IMR-90 (cell line): ENCODE data around the gene KCNJ10. TPM values are rescaled to one million over a fixed set of nuclear protein-coding genes. Genes with fewer than 3 reads are reported as not detected.

Experiments
- ATAC-seq: fragments of 200-7000 bp; cut with Tn5 transposase; 2 replicates; pipeline ENCODE4 v1.9.1; 2020; ENCODE audit warnings: low read depth, mild to moderate bottlenecking, moderate library complexity
- BruUV-seq: library from RNA; stranded (reverse); fragments of 400-500 nt; replicated peaks from 2 replicates; lab custom pipeline; 2021; lab: Mats Ljungman, UMichigan
- CTCF ChIA-PET: fragments of 300-600 bp; formaldehyde crosslinking; extraction: SDS; loops from one replicate; lab custom pipeline; 2021; ENCODE audit warnings: antibody characterized with exemption; lab: Yijun Ruan, JAX
- POLR2A ChIA-PET: fragments of 300-600 bp; sonication (Branson Sonifier 250); formaldehyde crosslinking; loops from one replicate; lab custom pipeline; 2022; ENCODE audit warnings: antibody characterized with exemption; ENCODE audit not compliant: unreplicated experiment; lab: Charles Lee
- DNase-seq: peaks from one replicate; pipeline ENCODE4 v3.0.0; 2013
- H2AFZ ChIP-seq: replicated peaks from 2 replicates; pipeline ENCODE3; 2013; ENCODE audit warnings: low read length, mild to moderate bottlenecking; ENCODE audit not compliant: poor library complexity
- H2AK5ac ChIP-seq: 2 replicates; pipeline ENCODE4 v1.6.1; 2013; ENCODE audit warnings: low read depth, low read length, inconsistent platforms
- H2AK9ac ChIP-seq: replicated peaks from 2 replicates; pipeline ENCODE3; 2013; ENCODE audit warnings: mild to moderate bottlenecking, low read depth, low read length, moderate library complexity; ENCODE audit not compliant: poor library complexity
- H2BK120ac ChIP-seq: 2 replicates; pipeline ENCODE4 v1.6.1; 2013; ENCODE audit warnings: low read depth, low read length, inconsistent platforms
- H2BK15ac ChIP-seq: 3 replicates; pipeline ENCODE4 v1.6.1; 2013; ENCODE audit warnings: low read depth, low read length, inconsistent platforms
- H2BK20ac ChIP-seq: 2 replicates; pipeline ENCODE4 v1.6.1; 2013; ENCODE audit warnings: low read depth, mild to moderate bottlenecking, inconsistent platforms, low read length, moderate library complexity
- H2BK5ac ChIP-seq: 2 replicates; pipeline ENCODE4 v1.6.1; 2013; ENCODE audit warnings: mild to moderate bottlenecking, low read depth, low read length, inconsistent platforms; ENCODE audit not compliant: poor library complexity, severe bottlenecking
- H3K14ac ChIP-seq: replicated peaks from 2 replicates; pipeline ENCODE4 v1.6.1; 2013; ENCODE audit warnings: low read depth, low read length, inconsistent platforms
- H3K18ac ChIP-seq: 2 replicates; pipeline ENCODE4 v1.6.1; 2013; ENCODE audit warnings: low read depth, low read length, control low read depth
- H3K23ac ChIP-seq: 2 replicates; pipeline ENCODE4 v1.6.1; 2013; ENCODE audit warnings: low read depth, low read length, inconsistent platforms
- H3K27ac ChIP-seq: 2 replicates; pipeline ENCODE4 v1.5.1; 2013; ENCODE audit warnings: mild to moderate bottlenecking, control low read depth, low read length; ENCODE audit not compliant: insufficient read depth
- H3K27me3 ChIP-seq: 2 replicates; pipeline ENCODE4 v1.6.1; 2013; ENCODE audit warnings: low read length; ENCODE audit not compliant: control insufficient read depth, insufficient read depth
- H3K36me3 ChIP-seq: 2 replicates; pipeline ENCODE4 v1.6.1; 2013; ENCODE audit warnings: low read length, mixed read lengths; ENCODE audit not compliant: control insufficient read depth, insufficient read depth
- H3K4ac ChIP-seq: 2 replicates; pipeline ENCODE4 v1.6.1; 2013; ENCODE audit warnings: low read depth, low read length, inconsistent platforms
- H3K4me1 ChIP-seq: 2 replicates; pipeline ENCODE4 v1.6.1; 2013; ENCODE audit warnings: low read length, mixed read lengths; ENCODE audit not compliant: control insufficient read depth, insufficient read depth
- H3K4me2 ChIP-seq: 2 replicates; pipeline ENCODE4 v1.6.1; 2013; ENCODE audit warnings: low read depth, mild to moderate bottlenecking, control low read depth, low read length, moderate library complexity
- H3K4me3 ChIP-seq: 2 replicates; pipeline ENCODE4 v1.5.1; 2013; ENCODE audit warnings: low read depth, mild to moderate bottlenecking, control low read depth, low read length, moderate library complexity; ENCODE audit not compliant: insufficient read depth
- H3K56ac ChIP-seq: 2 replicates; pipeline ENCODE4 v1.6.1; 2013; ENCODE audit warnings: low read length, inconsistent platforms; ENCODE audit not compliant: insufficient read depth; ENCODE audit errors: extremely low read depth
- H3K79me1 ChIP-seq, 2 experiments: 2 replicates each; pipeline ENCODE4 v1.6.1; 2013; ENCODE audit warnings: low read length in 2 of 2, inconsistent platforms in 1 of 2, low read depth in 1 of 2
- H3K9ac ChIP-seq: 2 replicates; pipeline ENCODE4 v1.6.1; 2013; ENCODE audit warnings: low read depth, low read length, control low read depth
- H3K9me1 ChIP-seq: 2 replicates; pipeline ENCODE4 v1.6.1; 2013; ENCODE audit warnings: low read length, inconsistent platforms; ENCODE audit not compliant: insufficient read depth
- H3K9me3 ChIP-seq: 2 replicates; pipeline ENCODE4 v1.6.1; 2013; ENCODE audit warnings: low read length; ENCODE audit not compliant: control insufficient read depth, insufficient read depth
- H4K20me1 ChIP-seq: 2 replicates; pipeline ENCODE4 v1.6.1; 2013; ENCODE audit warnings: low read length, inconsistent platforms; ENCODE audit not compliant: insufficient read depth
- H4K5ac ChIP-seq: 2 replicates; pipeline ENCODE4 v1.6.1; 2013; ENCODE audit warnings: mild to moderate bottlenecking, low read depth, low read length, control low read depth
- H4K8ac ChIP-seq, 2 experiments: 2 replicates each; pipeline ENCODE4 v1.6.1; 2013; ENCODE audit warnings: low read depth in 2 of 2, low read length in 2 of 2, control low read depth in 1 of 2, inconsistent platforms in 1 of 2
- H4K91ac ChIP-seq: 2 replicates; pipeline ENCODE4 v1.6.1; 2013; ENCODE audit warnings: low read depth, low read length, inconsistent platforms; ENCODE audit not compliant: insufficient read depth
- BHLHE40 ChIP-seq: fragments of 150-350 bp; IDR thresholded peaks from 2 replicates; pipeline ENCODE4 v1.6.1; 2016; ENCODE audit warnings: mild to moderate bottlenecking, low read depth, low read length
- CEBPB ChIP-seq: IDR thresholded peaks from 2 replicates; pipeline ENCODE4 v1.6.1; 2012; ENCODE audit warnings: low read depth, low read length, improper control_type of control experiment
- CHD1 ChIP-seq: IDR thresholded peaks from 2 replicates; pipeline ENCODE4 v1.6.1; 2012; ENCODE audit warnings: low read depth, low read length, improper control_type of control experiment
- FOS ChIP-seq: fragments of 150-350 bp; IDR thresholded peaks from 2 replicates; pipeline ENCODE4 v1.6.1; 2016; ENCODE audit warnings: low read depth, low read length
- MAFK ChIP-seq: IDR thresholded peaks from 2 replicates; pipeline ENCODE4 v1.6.1; 2012; ENCODE audit warnings: low read depth, low read length, improper control_type of control experiment
- MAZ ChIP-seq: IDR thresholded peaks from 2 replicates; pipeline ENCODE4 v1.6.1; 2012; ENCODE audit warnings: low read depth, mild to moderate bottlenecking, low read length, improper control_type of control experiment, moderate library complexity, borderline replicate concordance
- MXI1 ChIP-seq: IDR thresholded peaks from 2 replicates; pipeline ENCODE4 v1.6.1; 2012; ENCODE audit warnings: low read depth, mild to moderate bottlenecking, low read length, moderate library complexity, borderline replicate concordance
- NFE2L2 ChIP-seq: fragments of 150-350 bp; IDR thresholded peaks from 2 replicates; pipeline ENCODE4 v1.6.1; 2016; ENCODE audit warnings: low read depth, mild to moderate bottlenecking, low read length
- POLR2A ChIP-seq: IDR thresholded peaks from 2 replicates; pipeline ENCODE4 v1.6.1; 2012; ENCODE audit warnings: mild to moderate bottlenecking, low read depth, low read length
- RAD21 ChIP-seq: IDR thresholded peaks from 2 replicates; pipeline ENCODE4 v1.6.1; 2012; ENCODE audit warnings: low read length, improper control_type of control experiment
- RCOR1 ChIP-seq: IDR thresholded peaks from 2 replicates; pipeline ENCODE4 v1.6.1; 2012; ENCODE audit warnings: mild to moderate bottlenecking, low read length, improper control_type of control experiment; ENCODE audit not compliant: insufficient replicate concordance
- RFX5 ChIP-seq: IDR thresholded peaks from 2 replicates; pipeline ENCODE4 v1.8.0; 2012; ENCODE audit warnings: low read depth, mild to moderate bottlenecking, low read length, moderate library complexity
- WGBS, 2 experiments: methylation state at CpG; one replicate each; pipeline versions ENCODE4 v1.1.5 to v1.1.7; 2013; ENCODE audit warnings: missing lambda C conversion rate in 2 of 2; ENCODE audit not compliant: insufficient read length in 1 of 2; ENCODE audit errors: extremely low coverage in 2 of 2; 5-methylcytosine and 5-hydroxymethylcytosine counted together
- dilution Hi-C: fragments of 300-500 bp; cut with HindIII; formaldehyde crosslinking; loops from one replicate; pipeline ENCODE4 v1.14.3; 2018; ENCODE audit warnings: low sequenced_read_pairs; ENCODE audit not compliant: unreplicated experiment
- in situ Hi-C: fragments of 300-500 bp; cut with MboI; formaldehyde crosslinking; loops from 3 replicates; pipeline ENCODE4 v1.14.3; 2019; ENCODE audit warnings: low sequenced_read_pairs, inconsistent platforms, mixed read lengths
- intact Hi-C: fragments of 100-400 bp; cut with micrococcal nuclease; formaldehyde crosslinking; loops from 2 replicates; pipeline ENCODE4 v1.10.0; 2022
- polyA plus RNA-seq, 3 experiments: library from polyadenylated mRNA; depleted of rRNA; stranded (reverse); fragments of >200 nt; gene quantifications; 2 replicates each; pipeline ENCODE4 v1.2.3, GENCODE V29; 2012; ENCODE audit warnings: low replicate concordance in 1 of 3
- total RNA-seq: library from RNA; depleted of rRNA; stranded (reverse); fragments of >200 nt; gene quantifications from 2 replicates; pipeline ENCODE4 v1.2.3, GENCODE V29; 2012
- TF ChIP-seq, protein P1 (sequence below): fragments of 150-350 bp; IDR thresholded peaks from 2 replicates; pipeline ENCODE4 v1.6.1; 2016; ENCODE audit warnings: low read depth, mild to moderate bottlenecking, low read length, moderate library complexity, borderline replicate concordance
- TF ChIP-seq, protein P2 (sequence below): fragments of 150-350 bp; IDR thresholded peaks from 2 replicates; pipeline ENCODE4 v1.6.1; 2017; ENCODE audit warnings: mild to moderate bottlenecking, antibody characterized with exemption, low read length, low read depth
- TF ChIP-seq, protein P3 (sequence below): conservative IDR thresholded peaks from 2 replicates; pipeline ENCODE4 v1.5.1; 2012; ENCODE audit warnings: mild to moderate bottlenecking, low read depth, low read length, improper control_type of control experiment

The KCNJ10 gene
- total and polyA plus RNA-seq, 2 of the 4 experiments (the other 2 are of a cell fraction) = not detected

DNA sequence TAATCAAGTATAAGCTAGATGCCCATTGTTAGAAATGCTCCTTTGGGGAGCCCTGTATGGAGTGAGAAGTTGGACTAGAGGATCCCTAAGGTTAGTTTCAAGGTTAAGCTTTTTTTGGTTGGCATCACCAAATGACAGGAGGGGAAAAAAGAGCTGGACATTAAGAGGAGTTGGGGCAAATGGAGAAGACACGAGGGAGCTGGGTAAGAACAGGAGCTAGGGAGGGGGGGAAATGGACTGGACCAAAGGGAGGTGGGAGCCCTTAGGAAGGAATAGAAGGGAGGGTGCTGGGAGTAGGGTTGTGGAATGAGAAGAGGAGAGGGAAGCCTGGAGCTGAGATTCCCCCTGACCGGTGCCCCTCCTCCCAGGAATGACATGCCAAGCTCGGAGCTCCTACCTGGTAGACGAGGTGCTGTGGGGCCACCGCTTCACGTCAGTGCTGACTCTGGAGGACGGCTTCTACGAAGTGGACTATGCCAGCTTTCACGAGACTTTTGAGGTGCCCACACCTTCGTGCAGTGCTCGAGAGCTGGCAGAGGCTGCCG, 17.2 kb upstream of the KCNJ10 start:
- in situ Hi-C loops = no loop called here
- no peak overlapping the region for H2BK15ac ChIP-seq
- H2BK5ac ChIP-seq = no peak overlapping the region
- POLR2A ChIA-PET = interaction anchor here (0.6 kb wide), 1 partner anchor 164 kb away, joined by 3 read pairs; no protein-coding TSS in a partner anchor
- H2AK5ac ChIP-seq = no peak overlapping the region
- no peaks in the 10 kb centered on the region for H3K79me1 ChIP-seq
- H2BK120ac ChIP-seq = no peak overlapping the region
- no peak for TF ChIP-seq CEBPB
- TF ChIP-seq CHD1 = no peak
- no peak for TF ChIP-seq RFX5
- no peak for TF ChIP-seq MAZ
- TF ChIP-seq, protein P1, sequence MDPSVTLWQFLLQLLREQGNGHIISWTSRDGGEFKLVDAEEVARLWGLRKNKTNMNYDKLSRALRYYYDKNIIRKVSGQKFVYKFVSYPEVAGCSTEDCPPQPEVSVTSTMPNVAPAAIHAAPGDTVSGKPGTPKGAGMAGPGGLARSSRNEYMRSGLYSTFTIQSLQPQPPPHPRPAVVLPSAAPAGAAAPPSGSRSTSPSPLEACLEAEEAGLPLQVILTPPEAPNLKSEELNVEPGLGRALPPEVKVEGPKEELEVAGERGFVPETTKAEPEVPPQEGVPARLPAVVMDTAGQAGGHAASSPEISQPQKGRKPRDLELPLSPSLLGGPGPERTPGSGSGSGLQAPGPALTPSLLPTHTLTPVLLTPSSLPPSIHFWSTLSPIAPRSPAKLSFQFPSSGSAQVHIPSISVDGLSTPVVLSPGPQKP = no peak
- TF ChIP-seq, protein P2, sequence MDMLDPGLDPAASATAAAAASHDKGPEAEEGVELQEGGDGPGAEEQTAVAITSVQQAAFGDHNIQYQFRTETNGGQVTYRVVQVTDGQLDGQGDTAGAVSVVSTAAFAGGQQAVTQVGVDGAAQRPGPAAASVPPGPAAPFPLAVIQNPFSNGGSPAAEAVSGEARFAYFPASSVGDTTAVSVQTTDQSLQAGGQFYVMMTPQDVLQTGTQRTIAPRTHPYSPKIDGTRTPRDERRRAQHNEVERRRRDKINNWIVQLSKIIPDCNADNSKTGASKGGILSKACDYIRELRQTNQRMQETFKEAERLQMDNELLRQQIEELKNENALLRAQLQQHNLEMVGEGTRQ = no peak
- TF ChIP-seq, protein P3, sequence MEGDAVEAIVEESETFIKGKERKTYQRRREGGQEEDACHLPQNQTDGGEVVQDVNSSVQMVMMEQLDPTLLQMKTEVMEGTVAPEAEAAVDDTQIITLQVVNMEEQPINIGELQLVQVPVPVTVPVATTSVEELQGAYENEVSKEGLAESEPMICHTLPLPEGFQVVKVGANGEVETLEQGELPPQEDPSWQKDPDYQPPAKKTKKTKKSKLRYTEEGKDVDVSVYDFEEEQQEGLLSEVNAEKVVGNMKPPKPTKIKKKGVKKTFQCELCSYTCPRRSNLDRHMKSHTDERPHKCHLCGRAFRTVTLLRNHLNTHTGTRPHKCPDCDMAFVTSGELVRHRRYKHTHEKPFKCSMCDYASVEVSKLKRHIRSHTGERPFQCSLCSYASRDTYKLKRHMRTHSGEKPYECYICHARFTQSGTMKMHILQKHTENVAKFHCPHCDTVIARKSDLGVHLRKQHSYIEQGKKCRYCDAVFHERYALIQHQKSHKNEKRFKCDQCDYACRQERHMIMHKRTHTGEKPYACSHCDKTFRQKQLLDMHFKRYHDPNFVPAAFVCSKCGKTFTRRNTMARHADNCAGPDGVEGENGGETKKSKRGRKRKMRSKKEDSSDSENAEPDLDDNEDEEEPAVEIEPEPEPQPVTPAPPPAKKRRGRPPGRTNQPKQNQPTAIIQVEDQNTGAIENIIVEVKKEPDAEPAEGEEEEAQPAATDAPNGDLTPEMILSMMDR = no peak
- TF ChIP-seq NFE2L2 = no peak
- no peak for TF ChIP-seq RCOR1
- no peak for TF ChIP-seq MAFK
- TF ChIP-seq MXI1 = no peak
- TF ChIP-seq POLR2A = no peak
- TF ChIP-seq FOS = no peak
- no peak for TF ChIP-seq BHLHE40
- no peak for TF ChIP-seq RAD21
- H4K91ac ChIP-seq = no peak overlapping the region
- intact Hi-C loops = no loop called here
- peaks cover 5% of the 10 kb centered on the region for H3K36me3 ChIP-seq
- H3K4ac ChIP-seq = no peak overlapping the region
- no peak overlapping the region for H3K56ac ChIP-seq
- H3K4me3 ChIP-seq = no peak overlapping the region
- no peaks in the 10 kb centered on the region for H3K9me1 ChIP-seq
- H3K23ac ChIP-seq = no peak overlapping the region
- peak overlapping the region; percentile 37 for H2AK9ac ChIP-seq
- dilution Hi-C loops = no loop called here
- no peak overlapping the region for H2AFZ ChIP-seq
- CTCF ChIA-PET = interaction anchor here (1.0 to 2.0 kb wide), 3 partner anchors 14 to 165 kb away, joined by 3 to 7 read pairs (median 3); no protein-coding TSS in a partner anchor
- no peak overlapping the region for H2BK20ac ChIP-seq
- H4K20me1 ChIP-seq = no peaks in the 10 kb centered on the region
- no peak overlapping the region for H4K8ac ChIP-seq
- H4K5ac ChIP-seq = no peak overlapping the region
- ATAC-seq (no peak), DNase-seq (no peak)
- H3K27ac ChIP-seq = no peak overlapping the region
- peaks cover 2% of the 10 kb centered on the region; the same call in 1 of the 2 replicates for H3K4me1 ChIP-seq
- WGBS, 2 experiments = 82% methylated on average over 3 of the region's 12 CpGs; no CpG with 5 or more reads in 1 of the 2 experiments
- H3K18ac ChIP-seq = no peak overlapping the region
- no peak overlapping the region for H3K14ac ChIP-seq
- no TSS peak for BruUV-seq
- H3K27me3 ChIP-seq = peaks cover 28% of the 10 kb centered on the region
- H3K4me2 ChIP-seq = no peak overlapping the region
- H3K9me3 ChIP-seq = no peaks in the 10 kb centered on the region; the same call in 1 of the 2 replicates
- H3K9ac ChIP-seq = no peak overlapping the region
